ENCODE results near the gene PTPRN2.
A peak's percentile ranks its signal among the peaks of the same experiment; 100 is the strongest.
"Not testable (repeated sequence)": the region's sequence is repeated elsewhere in the genome, so short reads cannot be mapped to it uniquely, and the experiment has no call there.

The PTPRN2 gene

DNA sequence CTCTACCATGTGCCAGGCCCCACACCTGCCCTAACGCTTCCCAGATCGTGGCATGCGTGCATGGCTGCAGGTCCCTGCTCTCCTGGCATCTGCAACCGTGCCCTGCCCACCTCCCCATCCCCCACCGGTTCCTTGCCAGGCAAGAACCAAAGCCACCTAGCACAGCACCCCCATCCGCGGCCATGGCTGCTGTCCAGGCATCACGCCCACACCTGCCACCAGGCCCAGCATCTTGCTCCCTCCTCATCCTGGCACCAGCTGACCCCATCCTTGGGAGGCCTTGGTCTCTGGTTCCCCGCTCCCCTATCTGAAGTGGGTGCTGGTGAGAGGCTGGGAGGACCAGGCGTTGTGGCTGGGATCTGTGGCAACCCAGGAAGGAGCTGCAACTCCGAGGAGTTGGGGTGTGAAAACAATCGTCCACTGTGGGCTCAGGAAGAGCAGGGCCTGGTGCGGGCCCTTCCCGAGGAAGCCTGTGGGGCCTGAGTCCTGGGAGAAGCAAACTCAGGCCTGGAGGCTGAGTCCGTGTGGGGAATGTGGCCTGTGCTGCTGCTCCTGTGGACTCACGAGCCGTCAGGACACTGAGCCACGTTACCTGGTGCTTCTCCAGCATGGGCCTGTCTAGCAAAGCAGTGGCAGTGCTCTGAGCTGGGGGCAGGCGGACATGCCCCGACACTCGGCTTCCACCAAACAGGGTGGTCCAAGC lies 833.8 kb downstream of the PTPRN2 start:
- no peak for DNase-seq (ENCODE audit: low spot score)

DNA sequence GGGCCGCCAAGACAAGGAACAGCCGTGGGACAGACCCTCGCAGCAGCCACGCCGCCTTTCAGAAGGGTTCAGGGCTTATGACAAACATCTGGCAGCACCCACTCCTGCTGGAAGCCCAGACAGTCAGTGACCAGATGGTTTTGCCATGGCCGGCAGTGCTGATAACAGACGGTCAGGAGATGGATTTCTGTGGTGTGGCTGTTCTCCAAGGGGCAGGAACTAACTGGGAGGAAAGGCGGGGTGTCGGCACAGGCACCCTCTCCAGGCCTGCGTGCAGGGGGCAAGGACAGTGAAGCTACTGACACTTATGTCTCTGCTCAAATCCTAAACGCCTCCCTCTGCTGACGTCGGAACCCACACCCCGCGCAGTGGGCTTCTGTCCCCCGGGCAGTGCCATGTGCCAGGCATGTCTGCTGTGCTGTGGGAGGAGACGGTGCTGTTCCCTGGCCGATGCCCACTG lies 834.8 kb downstream of the PTPRN2 start:
- DNase-seq (ENCODE audit: low spot score) = no peak

DNA sequence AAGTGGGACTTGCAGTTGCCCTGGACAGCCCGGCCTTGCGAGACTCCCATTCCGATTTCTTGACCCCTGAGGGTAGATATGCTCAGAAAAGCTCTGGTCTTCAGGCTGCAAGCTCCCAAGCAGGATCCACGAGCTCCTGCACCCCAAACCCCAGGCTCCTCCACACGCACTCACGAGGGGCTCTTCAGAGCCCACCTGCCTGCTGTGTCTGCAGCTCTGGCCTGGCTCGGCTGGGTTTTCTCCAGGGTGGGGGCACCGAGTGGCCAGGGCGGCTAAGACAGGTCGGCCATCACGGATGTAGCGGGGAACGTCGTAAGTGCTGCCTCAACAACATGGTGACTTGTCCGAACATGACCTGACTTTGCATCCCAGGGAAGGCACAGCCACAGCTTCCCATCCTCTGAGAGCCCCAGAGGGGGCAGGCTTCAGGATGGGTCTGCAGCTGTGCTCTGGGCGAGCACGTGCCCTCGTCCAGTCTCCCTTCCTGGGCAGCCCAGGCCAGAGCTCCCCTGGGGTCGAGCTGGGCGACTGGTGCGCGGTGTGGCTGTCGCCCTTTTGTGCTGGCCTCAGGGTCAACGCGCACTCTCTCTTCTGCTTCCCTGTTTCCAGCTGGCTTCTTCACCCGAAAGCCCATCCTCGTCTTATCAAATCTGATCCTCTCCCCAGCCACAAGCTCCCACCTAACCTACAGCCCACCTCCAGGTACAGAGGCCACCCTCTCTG lies 835.5 kb downstream of the PTPRN2 start:
- no peak for DNase-seq (ENCODE audit: low spot score)

- peak; percentile 72 for DNase-seq (ENCODE audit: low spot score)
Observed at GRCh38 chr7:157751406-157751805, 836.2 kb downstream of the PTPRN2 start.

- DNase-seq (ENCODE audit: low spot score) = no peak
Observed at GRCh38 chr7:157750291-157750690, 837.3 kb downstream of the PTPRN2 start.

DNA sequence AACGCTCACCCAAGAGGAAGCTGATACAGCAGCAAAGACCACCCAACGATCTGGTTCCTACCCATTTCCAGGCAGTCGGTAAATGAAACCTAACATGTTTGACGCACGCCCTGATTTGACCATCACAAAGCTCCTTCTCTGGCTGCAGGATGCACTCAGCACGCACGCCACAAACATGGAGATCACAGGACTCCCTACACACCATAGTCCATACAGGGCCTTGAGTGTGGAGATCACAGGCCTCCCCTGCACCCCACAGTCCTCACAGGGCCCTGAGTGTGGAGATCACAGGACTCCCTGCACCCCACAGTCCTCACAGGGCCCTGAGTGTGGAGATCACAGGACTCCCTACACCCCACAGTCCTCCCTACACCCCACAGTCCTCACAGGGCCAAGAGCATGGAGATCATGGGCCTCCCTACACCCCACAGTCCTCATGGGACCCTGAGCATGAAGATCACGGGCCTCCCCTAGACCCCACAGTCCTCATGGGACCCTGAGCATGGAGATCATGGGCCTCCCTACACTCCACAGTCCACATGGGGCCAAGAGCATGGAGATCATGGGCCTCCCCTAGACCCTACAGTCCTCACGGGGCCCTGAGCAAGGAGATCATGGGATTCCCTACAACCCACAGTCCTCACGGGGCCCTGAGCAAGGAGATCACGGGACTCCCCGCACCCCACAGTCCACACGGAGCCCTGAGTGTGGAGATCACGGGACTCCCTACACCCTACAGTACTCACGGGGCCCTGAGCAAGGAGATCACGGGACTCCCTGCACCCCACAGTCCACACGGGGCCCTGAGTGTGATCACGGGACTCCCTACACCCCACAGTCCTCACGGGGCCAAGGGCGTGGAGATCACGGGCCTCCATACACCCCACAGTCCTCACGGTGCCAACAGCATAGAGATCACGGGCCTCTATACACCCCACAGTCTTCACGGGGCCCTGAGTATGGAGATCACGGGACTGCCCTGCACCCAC lies 841.6 kb downstream of the PTPRN2 start:
- DNase-seq (ENCODE audit: low spot score) = no peak

GRCh38 chr7:157744786-157745601 lies 842.6 kb downstream of the PTPRN2 start:
- DNase-seq (ENCODE audit: low spot score) = no peak

- DNase-seq (ENCODE audit: low spot score) = no peak
Observed at GRCh38 chr7:157743781-157744525, 843.7 kb downstream of the PTPRN2 start.

DNA sequence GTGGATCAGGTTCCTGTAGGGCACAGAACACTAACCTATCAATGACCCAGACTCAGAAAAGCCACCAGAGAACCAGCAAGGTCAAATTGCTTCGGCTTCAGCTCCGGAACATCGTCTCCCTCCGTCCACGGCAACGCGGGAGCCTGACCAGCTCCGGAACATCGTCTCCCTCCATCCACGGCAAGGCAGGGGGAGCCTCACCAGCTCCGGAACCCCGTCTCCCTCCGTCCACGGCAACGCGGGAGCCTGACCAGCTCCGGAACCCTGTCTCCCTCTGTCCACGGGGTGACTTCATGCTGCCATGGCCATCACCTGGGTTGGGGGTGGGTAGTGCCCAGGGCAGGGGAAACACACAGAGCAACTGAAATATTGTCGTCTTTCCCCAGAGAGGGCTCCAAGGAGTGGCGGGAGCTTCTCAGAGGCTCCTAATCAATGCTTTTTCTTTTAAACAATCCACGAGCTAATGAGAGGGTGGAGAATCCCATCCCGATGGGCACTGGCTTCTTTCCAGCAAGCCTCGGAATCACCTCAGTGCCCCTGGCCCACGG lies 847.3 kb downstream of the PTPRN2 start:
- no peak for DNase-seq (ENCODE audit: low spot score)

DNA sequence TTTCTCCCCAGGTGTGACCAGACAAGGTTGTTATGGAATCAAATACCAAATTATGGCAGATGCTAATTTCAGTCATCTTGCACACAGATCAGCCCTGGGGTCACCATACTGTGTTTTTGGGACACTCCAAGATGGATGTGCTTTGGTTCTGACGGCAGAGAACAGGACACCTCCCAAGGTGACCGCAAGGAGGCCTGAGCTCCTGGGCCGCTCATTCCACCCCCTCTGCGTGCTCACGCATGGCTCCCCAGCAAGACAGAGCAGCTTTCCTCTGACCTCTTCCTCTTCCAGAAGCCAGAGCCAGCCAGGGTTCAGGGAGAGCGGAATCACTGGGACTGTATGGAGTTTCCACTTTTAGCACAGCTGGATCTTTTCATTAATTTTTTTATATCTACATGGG lies 848.0 kb downstream of the PTPRN2 start:
- no peak for DNase-seq (ENCODE audit: low spot score)

DNA sequence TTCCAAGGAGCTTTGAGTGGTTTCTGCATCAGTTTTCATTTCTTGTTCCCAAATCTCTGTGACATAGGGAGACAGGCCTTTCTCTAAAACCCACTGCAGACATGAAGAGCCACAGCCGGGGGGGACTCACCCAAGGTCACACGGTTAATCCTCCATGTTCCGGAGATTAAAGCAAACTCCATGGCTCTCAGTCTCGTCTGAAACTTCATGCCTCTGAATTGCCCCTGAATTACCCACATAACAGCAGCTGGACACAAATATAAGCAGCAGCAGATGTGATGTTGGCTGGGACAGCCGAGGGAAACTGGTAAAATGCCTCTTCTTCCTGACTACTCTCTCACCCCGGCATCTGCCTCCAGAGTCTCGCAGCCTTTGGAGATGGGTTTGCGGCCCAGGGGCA lies 848.6 kb downstream of the PTPRN2 start:
- no peak for DNase-seq (ENCODE audit: low spot score)

- DNase-seq (ENCODE audit: low spot score) = no peak
Observed at GRCh38 chr7:157738066-157738460, 849.6 kb downstream of the PTPRN2 start.

GRCh38 chr7:157737151-157738065 lies 850.2 kb downstream of the PTPRN2 start:
- no peak for DNase-seq (ENCODE audit: low spot score)

GRCh38 chr7:157736341-157736740 lies 851.3 kb downstream of the PTPRN2 start:
- DNase-seq (ENCODE audit: low spot score) = no peak

DNA sequence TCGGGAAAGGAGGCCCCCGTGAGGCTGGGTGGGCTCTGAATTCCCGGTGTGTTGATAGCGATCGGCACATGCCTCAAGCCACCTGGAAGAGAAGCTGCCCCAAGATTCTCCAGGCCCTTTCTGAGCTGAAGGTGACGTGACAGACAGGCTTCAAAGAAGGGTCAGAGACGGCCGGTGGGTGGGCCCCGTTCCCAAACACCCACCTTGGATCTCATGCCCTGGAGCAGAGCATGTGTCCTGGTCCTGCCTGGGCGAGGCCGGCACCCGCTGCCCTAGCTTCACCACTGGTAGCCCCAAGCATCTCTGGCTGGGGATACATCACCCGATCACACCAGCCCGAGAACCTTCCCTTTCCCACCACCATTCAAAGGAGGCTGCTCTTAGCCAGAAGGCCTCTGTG lies 851.8 kb downstream of the PTPRN2 start:
- no peak for DNase-seq (ENCODE audit: low spot score)

DNA sequence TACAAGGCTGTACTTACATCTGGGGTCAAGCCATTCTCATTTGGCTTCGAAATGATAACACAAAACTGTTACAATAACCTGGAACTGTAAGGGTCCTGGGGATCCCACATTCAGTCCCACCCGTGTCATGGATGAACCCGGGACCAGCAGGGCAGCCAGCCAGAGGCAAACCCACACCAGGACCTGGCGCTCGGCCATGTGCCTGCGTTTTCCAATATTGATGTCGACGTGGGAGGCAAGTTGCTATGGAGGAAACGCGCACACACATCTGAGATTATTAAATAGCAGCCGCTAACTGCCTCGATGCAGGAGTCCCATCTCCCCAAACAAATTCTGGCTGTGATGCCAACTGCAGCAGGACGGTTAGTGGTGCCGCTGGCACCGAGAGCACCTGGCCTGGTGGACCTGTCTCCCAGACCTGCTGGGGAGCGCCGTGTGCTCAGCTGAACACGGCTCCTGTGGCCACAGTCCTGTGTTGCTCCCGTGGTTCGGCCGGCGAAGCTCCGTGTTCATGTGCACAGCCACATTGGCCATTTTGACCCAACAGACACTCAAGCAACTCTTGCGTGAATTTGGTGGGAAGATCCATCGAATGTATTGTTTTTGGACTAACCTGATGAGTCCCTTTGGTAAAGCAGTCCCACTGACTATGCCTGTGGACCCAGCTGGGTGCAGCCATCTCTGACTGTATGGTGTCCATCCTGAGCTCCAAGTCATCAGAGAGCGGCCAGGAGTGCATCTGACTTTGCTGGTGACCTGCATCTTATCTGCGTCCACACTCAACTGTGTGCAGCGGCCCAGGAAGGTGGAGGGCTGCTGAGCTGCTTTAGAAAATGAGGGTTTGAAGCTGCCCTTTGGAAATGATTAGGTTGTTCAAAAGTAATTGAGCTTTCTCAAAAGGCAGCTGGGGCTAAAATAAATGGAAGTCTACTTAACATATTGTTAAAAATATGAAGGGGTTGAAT lies 852.7 kb downstream of the PTPRN2 start:
- no peak for DNase-seq (ENCODE audit: low spot score)

- not testable (repeated sequence) for DNase-seq (ENCODE audit: low spot score)
Observed at GRCh38 chr7:157733760-157734395, 853.7 kb downstream of the PTPRN2 start.

DNA sequence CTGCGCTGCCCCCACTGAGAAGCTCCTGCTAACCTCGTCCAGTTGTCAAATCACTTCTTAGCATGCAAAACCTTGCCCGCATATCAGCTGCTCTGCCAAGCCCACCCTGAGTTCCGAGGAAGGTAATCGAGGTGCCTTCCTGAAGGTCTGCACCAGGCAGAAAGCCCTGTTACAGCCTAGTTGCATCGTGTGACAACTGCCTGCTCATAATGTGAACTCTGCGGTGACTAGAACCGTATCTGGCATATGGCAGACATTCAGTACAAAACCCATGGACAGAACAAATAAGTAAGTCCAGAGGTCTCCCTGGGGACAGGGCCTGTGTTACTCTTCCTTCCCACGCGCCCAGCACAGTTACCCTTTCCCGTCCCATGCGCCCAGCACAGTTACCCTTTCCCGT lies 856.5 kb downstream of the PTPRN2 start:
- DNase-seq (ENCODE audit: low spot score) = no peak

Data from putamen (tissue), 1 donor.